22Rv1 (cell line): ENCODE data around the gene GPC4.
"Not testable (repeated sequence)": the region's sequence is repeated elsewhere in the genome, so short reads cannot be mapped to it uniquely, and the experiment has no call there.

Experiments used
- H3K27ac ChIP-seq: fragments of 450-650 bp; 2 replicates; pipeline ENCODE4 v1.5.1; 2017
- ZFX ChIP-seq: fragments of 450-650 bp; IDR thresholded peaks from 2 replicates; pipeline ENCODE4 v1.6.1; 2017; ENCODE audit warnings: antibody characterized with exemption, borderline replicate concordance
- TF ChIP-seq, protein P1 (sequence below): fragments of 450-650 bp; IDR thresholded peaks from 2 replicates; pipeline ENCODE4 v1.5.1; 2017; ENCODE audit warnings: mild to moderate bottlenecking

The GPC4 gene

DNA sequence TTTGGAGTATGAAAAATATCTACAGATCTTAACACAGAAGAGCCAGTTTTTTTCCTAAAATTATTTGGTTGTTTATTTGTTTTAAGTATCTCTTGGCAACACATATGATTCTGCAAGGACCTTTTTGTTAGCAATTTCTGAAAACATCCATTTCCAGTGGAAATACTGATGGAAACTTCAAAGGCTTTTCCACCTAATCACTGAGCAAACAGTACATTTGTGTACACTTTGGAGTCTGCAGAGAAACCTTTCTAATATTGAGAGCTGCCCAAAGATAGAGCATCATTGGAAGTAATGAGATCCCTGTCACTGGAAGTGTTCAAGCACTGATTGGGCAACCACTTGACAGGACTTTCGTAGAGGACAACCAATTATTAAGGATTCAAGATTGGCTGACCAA is 127.4 kb downstream of the GPC4 start:
- H3K27ac ChIP-seq = no peak overlapping the region
- no peak for TF ChIP-seq ZFX
- TF ChIP-seq, protein P1, sequence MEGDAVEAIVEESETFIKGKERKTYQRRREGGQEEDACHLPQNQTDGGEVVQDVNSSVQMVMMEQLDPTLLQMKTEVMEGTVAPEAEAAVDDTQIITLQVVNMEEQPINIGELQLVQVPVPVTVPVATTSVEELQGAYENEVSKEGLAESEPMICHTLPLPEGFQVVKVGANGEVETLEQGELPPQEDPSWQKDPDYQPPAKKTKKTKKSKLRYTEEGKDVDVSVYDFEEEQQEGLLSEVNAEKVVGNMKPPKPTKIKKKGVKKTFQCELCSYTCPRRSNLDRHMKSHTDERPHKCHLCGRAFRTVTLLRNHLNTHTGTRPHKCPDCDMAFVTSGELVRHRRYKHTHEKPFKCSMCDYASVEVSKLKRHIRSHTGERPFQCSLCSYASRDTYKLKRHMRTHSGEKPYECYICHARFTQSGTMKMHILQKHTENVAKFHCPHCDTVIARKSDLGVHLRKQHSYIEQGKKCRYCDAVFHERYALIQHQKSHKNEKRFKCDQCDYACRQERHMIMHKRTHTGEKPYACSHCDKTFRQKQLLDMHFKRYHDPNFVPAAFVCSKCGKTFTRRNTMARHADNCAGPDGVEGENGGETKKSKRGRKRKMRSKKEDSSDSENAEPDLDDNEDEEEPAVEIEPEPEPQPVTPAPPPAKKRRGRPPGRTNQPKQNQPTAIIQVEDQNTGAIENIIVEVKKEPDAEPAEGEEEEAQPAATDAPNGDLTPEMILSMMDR = no peak

DNA sequence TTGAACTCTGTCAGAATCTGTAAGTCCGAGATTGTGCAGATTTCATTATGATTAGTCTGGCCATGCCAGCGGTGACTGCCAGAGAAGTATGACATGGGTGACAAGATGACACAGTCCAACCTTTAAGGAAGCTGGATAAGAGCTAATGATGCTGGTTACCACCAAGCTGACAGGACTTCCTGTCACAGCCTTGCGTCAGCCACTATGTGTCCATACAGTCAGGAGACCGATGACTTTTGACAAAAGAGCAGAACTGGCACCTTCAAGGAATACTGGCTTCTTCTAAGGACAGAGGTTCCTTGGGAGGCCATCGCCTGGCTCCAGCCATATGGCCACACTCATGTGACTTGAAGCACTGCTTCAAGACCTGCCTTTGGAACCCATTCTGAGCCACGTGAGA is 129.9 kb downstream of the GPC4 start:
- TF ChIP-seq ZFX = no peak
- TF ChIP-seq, protein P1 = no peak

DNA sequence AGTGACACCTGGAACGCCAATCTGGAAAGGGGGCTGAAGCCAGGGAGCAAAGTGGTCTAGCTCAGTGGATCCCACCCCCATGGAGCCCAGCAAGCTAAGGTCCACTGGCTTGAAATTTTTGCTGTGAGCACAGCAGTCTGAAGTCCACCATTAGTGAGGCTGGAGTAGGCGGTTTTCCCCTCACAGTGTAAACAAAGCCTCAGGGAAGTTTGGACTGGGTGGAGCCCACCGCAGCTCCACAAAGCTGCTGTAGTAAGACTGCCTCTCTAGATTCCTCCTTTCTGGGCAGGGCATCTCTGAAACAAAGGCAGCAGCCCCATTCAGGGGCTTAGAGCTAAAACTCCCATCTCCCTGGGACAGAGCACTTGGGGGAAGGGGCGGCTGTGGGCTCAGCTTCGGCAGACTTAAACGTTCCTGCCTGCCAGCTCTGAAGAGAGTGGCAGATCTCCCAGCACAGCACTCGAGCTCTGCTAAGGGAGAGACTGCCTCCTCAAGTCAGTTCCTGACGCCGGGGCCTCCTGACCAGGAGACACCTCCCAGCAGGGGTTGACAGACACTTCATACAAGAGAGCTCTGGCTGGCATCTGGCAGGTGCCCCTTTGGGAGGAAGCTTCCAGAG is 136.1 kb downstream of the GPC4 start:
- not testable (repeated sequence) for H3K27ac ChIP-seq

More for the DNA sequence above, 129.9 kb downstream of the GPC4 start:
- H3K27ac ChIP-seq = no peak overlapping the region

DNA sequence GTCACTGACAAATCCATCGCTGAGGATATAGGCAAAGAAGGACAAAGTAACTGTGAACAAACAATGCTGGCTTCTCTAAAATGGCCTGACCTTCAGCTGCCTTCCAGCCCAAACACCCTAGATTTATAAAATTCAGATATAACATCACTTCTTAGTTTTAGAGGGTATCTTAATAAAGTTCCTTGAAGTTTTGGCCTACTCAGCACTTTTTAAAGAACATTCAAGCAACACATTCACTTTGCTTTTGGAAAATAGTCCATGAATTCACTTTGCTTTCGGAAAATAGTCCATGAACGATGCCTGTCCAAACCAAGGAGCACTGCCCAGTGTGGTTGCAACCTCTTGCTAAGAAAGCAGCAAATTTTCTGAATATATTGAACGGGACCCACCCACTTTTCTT is 142.1 kb downstream of the GPC4 start:
- H3K27ac ChIP-seq = no peak overlapping the region
- TF ChIP-seq, protein P1 = no peak
- no peak for TF ChIP-seq ZFX

DNA sequence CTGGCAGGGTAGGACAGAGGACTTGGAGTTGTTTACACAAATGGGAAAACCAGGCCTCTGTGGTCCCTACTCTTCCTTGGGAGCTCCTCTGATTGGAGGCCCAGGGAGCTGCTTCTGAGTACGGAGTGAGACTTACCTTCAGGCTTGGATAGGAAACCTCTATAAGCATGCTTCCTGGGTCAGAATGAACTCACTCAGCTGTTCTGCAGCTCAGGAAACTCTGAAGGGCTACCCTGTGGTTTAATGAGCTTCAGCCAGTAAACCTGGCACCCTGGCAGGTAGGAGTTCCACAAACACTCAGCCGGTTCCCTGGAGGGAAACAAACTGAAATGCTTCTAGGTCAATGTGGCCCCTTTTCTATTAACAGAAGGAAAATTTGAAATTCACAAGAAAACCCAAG is 146.1 kb downstream of the GPC4 start:
- TF ChIP-seq, protein P1 = no peak
- no peak overlapping the region for H3K27ac ChIP-seq

DNA sequence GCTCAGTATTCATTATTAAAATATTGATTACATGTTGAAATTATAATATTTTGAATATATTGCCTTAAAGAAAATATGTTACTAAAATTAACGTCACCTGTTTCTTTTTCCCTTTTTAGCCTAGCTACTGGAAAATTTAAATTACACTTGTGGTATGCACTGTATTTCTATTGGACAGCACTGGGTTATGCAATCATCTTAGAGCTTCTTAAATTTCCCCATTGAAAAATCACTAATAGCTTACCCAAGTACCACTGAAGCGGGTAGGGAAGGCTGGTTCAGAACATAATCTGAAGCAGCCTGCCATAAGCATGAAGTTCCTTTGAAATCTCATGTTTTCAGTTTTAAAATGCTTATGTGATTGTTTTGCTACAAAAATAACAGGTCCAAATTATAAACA is 147.7 kb downstream of the GPC4 start:
- no peak overlapping the region for H3K27ac ChIP-seq
- TF ChIP-seq, protein P1 = no peak
- TF ChIP-seq ZFX = no peak

DNA sequence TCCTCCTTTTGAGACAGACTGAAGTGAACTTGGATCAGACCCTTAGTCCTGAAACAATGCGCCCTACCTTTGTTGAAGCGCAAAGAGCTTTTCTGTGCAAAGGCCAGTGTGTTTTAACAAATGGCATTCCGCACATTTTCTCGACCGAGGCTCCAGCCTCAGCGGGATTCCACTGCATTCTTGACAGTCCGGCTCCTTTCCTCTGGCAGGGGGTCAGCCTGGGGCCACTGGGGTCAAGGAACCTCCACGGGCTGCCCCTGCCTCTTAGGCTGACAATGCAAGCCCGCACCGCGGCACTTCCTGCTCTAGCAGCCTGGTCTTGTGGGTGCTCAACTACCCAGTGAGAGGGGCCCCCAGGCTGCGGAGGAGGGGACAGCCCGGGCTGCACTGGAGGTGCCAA is 150.0 kb downstream of the GPC4 start:
- TF ChIP-seq, protein P1 = no peak
- no peak for TF ChIP-seq ZFX
- no peak overlapping the region for H3K27ac ChIP-seq

DNA sequence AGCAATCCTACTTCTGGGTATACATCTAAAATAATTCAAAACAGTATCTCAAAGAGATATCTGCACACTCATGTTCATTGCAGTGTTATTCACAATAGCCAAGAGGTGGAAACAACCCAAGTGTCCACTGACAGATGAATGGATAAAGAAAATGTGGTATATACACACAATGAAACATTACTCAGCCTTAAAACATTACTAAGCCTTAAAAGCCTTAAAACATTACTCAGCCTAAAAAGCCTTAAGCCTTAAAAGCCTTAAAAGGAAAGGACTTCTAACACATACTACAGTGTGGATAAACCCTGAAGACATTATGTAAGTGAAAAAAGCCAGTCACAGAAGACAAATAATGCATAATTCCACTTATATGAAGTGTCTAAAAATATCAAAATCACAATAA is 156.8 kb downstream of the GPC4 start:
- TF ChIP-seq, protein P1 = no peak
- no peak for TF ChIP-seq ZFX

More for the DNA sequence above, 156.8 kb downstream of the GPC4 start:
- no peak overlapping the region for H3K27ac ChIP-seq
